Right atrium auricular region (tissue), 2 donors: Measurements from ENCODE around the gene CTH. TPM values are rescaled to one million over a fixed set of nuclear protein-coding genes. Genes with fewer than 3 reads are reported as not detected.
"Not testable (repeated sequence)": the region's sequence is repeated elsewhere in the genome, so short reads cannot be mapped to it uniquely, and the experiment has no call there.

ENCODE experiments used
- DNase-seq: peaks from one replicate; pipeline ENCODE4 v3.0.0-alpha.2; 2019; ENCODE audit warnings: low spot score
- H3K27ac ChIP-seq, 2 donors: fragments of 200-600 bp; sonication (generic); 1 replicate in 1 of 2; 2 replicates in 1 of 2; pipeline ENCODE4 v1.5.1; 2016 to 2019
- H3K27me3 ChIP-seq, 2 donors: fragments of 200-600 bp; sonication (generic); one replicate each; pipeline versions ENCODE4 v1.5.1 to v1.6.0; 2017 to 2019
- H3K36me3 ChIP-seq: fragments of 200-600 bp; sonication (generic); one replicate; pipeline ENCODE4 v1.5.1; 2016
- H3K4me1 ChIP-seq, 2 donors: fragments of 200-600 bp; sonication (generic); one replicate each; pipeline versions ENCODE4 v1.5.1 to v1.6.0; 2017 to 2019
- H3K4me3 ChIP-seq, 2 donors: fragments of 200-600 bp; sonication (generic); 1 replicate in 1 of 2; 2 replicates in 1 of 2; pipeline ENCODE4 v1.5.1; 2017 to 2019; ENCODE audit warnings: mild to moderate bottlenecking in 1 of 2, moderate library complexity in 1 of 2
- H3K9me3 ChIP-seq, 2 donors: fragments of 200-600 bp; sonication (generic); one replicate each; pipeline ENCODE4 v1.5.1; 2019
- total RNA-seq, 2 donors: library from RNA; depleted of rRNA; stranded (reverse); fragments of >200 nt; gene quantifications; one replicate each; pipeline ENCODE4 v1.1.0, GENCODE V29; 2016
- TF ChIP-seq, protein P1 (sequence below), 2 donors: fragments of 200-600 bp; sonication (generic); IDR thresholded peaks; one replicate each; pipeline ENCODE4 v1.5.1; 2019; ENCODE audit warnings: antibody characterized with exemption in 2 of 2

CTH gene
- total RNA-seq, 2 donors from 2014 or later: 1.0 to 1.6 TPM

DNA sequence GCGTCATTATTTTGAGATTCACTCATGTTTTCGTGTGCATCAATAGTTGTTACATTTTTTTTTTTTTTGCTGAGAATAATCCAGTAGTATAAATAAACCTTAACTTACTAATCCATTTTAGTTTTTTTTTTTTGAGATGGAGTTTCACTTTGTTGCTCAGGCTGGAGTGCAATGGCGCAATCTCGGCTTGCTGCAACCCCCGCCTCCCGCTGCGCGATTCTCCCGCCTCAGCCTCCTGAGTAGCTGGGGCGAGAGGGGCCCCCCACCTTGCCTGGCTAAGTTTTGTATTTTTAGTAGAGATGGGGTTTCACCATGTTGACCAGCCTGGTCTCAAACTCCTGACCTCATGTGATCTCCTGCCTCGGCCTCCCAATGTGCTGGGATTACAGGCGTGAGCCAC is 66.0 kb downstream of the CTH start:
- H3K27ac ChIP-seq: no peak overlapping the region
- no peaks in the 10 kb centered on the region for H3K9me3 ChIP-seq
- no peaks in the 10 kb centered on the region for H3K27me3 ChIP-seq
- no peak for DNase-seq
- no peaks in the 10 kb centered on the region for H3K4me1 ChIP-seq
- TF ChIP-seq, protein P1, sequence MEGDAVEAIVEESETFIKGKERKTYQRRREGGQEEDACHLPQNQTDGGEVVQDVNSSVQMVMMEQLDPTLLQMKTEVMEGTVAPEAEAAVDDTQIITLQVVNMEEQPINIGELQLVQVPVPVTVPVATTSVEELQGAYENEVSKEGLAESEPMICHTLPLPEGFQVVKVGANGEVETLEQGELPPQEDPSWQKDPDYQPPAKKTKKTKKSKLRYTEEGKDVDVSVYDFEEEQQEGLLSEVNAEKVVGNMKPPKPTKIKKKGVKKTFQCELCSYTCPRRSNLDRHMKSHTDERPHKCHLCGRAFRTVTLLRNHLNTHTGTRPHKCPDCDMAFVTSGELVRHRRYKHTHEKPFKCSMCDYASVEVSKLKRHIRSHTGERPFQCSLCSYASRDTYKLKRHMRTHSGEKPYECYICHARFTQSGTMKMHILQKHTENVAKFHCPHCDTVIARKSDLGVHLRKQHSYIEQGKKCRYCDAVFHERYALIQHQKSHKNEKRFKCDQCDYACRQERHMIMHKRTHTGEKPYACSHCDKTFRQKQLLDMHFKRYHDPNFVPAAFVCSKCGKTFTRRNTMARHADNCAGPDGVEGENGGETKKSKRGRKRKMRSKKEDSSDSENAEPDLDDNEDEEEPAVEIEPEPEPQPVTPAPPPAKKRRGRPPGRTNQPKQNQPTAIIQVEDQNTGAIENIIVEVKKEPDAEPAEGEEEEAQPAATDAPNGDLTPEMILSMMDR (IDR thresholded peaks at IDR 0.05): no peak
- no peak overlapping the region for H3K4me3 ChIP-seq
- H3K36me3 ChIP-seq: no peaks in the 10 kb centered on the region

DNA sequence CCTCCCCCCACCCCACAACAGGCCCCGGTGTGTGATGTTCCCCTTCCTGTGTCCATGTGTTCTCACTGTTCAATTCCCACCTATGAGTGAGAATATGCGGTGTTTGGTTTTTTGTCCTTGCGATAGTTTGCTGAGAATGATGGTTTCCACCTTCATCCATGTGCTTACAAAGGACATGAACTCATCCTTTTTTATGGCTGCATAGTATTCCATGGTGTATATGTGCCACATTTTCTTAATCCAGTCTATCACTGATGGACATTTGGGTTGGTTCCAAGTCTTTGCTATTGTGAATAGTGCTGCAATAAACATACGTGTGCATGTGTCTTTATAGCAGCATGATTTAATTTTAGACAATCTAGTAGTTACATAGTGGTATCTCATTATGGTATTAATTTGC is 66.8 kb downstream of the CTH start:
- H3K9me3 ChIP-seq, H3K36me3 ChIP-seq, H3K27me3 ChIP-seq, H3K4me3 ChIP-seq, DNase-seq, H3K27ac ChIP-seq, H3K4me1 ChIP-seq: not testable (repeated sequence)

DNA sequence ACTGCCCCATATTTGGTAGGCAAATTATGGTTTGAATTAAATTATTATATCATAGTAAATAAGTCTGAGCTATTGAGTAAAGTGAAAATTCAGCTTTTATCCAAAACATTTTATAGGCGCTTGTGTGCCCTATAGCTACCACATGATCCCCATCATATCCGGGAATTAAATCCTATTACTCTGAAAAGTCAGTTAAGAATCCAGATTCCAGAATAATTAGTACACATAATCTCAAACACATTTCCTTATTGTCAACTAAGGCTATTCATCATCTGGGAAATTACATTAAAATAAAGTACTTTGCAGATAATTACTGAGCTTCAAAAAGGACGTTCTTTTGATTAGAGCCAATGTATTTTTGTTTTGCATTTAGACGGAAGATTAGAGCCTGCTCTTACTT is 72.3 kb downstream of the CTH start:
- DNase-seq: no peak

DNA sequence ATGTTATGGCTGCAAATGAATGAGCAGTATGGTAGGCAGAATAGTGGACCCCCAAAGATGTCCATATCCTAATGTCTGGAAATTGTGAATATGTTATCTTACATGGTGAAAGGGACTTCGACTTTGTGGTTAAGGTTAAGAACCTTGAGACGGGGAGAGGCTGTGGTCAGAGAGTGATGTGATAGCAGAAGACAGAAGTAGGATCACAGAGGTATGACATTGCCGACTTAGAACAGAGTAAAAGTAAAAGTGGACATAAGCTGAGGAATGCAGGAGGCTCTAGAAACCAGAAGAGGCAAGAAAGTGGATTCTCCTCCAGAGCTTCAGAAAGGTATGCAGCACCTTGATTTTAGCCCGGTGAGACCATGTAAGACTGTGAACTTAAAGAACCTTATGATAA is 74.6 kb downstream of the CTH start:
- Histone ChIP-seq H3K36me3 (no peaks in the 10 kb centered on the region), H3K27me3 (no peaks in the 10 kb centered on the region), H3K4me3 (no peak overlapping the region), H3K4me1 (peaks cover 0 to 9% of the 10 kb centered on the region in 2 donors), H3K9me3 (no peaks in the 10 kb centered on the region), H3K27ac (no peak overlapping the region)
- DNase-seq: no peak
- TF ChIP-seq, protein P1 (IDR thresholded peaks at IDR 0.05): no peak

More for the DNA sequence above, 72.3 kb downstream of the CTH start:
- Histone ChIP-seq H3K9me3 (no peaks in the 10 kb centered on the region), H3K4me3 (no peak overlapping the region), H3K27ac (no peak overlapping the region), H3K27me3 (no peaks in the 10 kb centered on the region), H3K4me1 (peaks cover 0 to 9% of the 10 kb centered on the region in 2 donors), H3K36me3 (no peaks in the 10 kb centered on the region)
- TF ChIP-seq, protein P1 (IDR thresholded peaks at IDR 0.05): no peak

DNA sequence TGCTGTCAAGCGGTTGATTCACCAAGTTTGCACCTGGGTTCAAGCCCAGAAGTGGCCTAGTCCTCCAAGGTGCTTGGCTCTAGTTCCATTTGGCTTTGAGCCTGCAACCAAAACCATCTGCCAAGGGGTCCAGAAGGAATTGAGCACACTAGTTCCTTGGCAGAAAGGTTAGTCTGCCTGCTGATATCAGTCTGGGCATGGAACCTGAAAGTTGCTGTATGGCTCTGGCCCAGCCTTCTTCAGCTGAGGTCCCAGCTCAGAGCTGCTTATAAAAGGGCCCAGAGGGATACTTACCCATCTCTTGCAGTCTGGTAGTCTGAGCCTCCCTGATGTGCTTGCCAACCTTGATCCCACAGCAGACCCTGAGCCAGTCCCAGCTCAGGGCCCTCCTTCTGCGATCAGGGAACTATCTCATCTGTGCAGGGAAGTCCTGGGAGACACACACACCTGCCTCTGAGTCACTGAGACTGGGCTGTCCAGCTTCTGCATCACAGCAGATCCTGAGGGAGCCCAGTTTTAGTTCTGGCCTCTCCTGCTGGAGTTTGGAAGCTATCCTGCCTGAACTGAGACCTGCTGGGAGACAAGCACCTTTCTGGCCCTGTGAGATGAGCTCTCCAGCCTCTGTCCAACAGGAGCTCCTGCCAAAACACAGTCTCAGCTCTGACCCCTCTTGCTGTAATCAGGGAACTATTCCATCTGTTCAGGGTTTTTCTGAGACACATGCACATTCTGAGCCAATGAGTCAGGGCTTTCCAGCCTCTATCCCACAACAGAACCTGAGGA is 75.8 kb downstream of the CTH start:
- TF ChIP-seq, protein P1 (IDR thresholded peaks at IDR 0.05): no peak
- no peaks in the 10 kb centered on the region for H3K27me3 ChIP-seq
- no peaks in the 10 kb centered on the region for H3K36me3 ChIP-seq
- no peak overlapping the region for H3K4me3 ChIP-seq
- H3K4me1 ChIP-seq: peaks cover 0 to 9% of the 10 kb centered on the region in 2 donors
- H3K9me3 ChIP-seq: no peaks in the 10 kb centered on the region
- no peak overlapping the region for H3K27ac ChIP-seq
- no peak for DNase-seq

DNA sequence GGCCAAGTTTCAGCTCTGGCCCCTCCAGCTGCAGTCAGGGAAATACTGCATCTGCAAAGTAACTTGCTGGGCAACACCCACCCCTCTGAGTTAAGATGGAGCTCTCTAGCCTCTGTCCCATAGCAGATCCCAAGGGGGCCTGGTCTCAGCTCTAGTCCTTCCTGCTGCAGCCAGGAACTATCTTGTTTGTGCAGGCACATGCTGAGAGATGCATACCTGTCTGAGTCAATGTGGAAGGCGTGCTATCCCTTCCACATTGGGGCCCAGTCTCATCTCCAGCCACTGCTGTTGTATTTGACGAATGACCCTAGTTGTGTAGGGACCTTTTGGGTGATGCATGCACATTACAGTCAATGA is 76.4 kb downstream of the CTH start:
- H3K36me3 ChIP-seq: no peaks in the 10 kb centered on the region
- no peaks in the 10 kb centered on the region for H3K27me3 ChIP-seq
- no peak overlapping the region for H3K27ac ChIP-seq
- TF ChIP-seq, protein P1 (IDR thresholded peaks at IDR 0.05): no peak
- H3K4me1 ChIP-seq: peaks cover 0 to 9% of the 10 kb centered on the region in 2 donors
- H3K4me3 ChIP-seq: no peak overlapping the region
- DNase-seq: no peak
- H3K9me3 ChIP-seq: no peaks in the 10 kb centered on the region
